ENCODE data around the gene SH3GL3.

Gene SH3GL3

GRCh38 chr15:83471307-83471866, 24.2 kb downstream of the SH3GL3 start:
- no peak for DNase-seq (ENCODE audit: low spot score)
- TF ChIP-seq CTCF (IDR thresholded peaks at IDR 0.05; ENCODE audit: borderline replicate concordance, control extremely low read depth, extremely low read depth, insufficient read depth, missing control alignments), result no peak
- in situ Hi-C loops (cut with MboI; ENCODE audit: low sequenced_read_pairs, unreplicated experiment), result no loop called here

GRCh38 chr15:83472151-83472550, 25.0 kb downstream of the SH3GL3 start:
- DNase-seq (ENCODE audit: low spot score), result no peak
- in situ Hi-C loops (cut with MboI; ENCODE audit: low sequenced_read_pairs, unreplicated experiment), result no loop called here
- TF ChIP-seq CTCF (IDR thresholded peaks at IDR 0.05; ENCODE audit: borderline replicate concordance, control extremely low read depth, extremely low read depth, insufficient read depth, missing control alignments), result no peak

- no peak for TF ChIP-seq CTCF (IDR thresholded peaks at IDR 0.05; ENCODE audit: borderline replicate concordance, control extremely low read depth, extremely low read depth, insufficient read depth, missing control alignments)
- DNase-seq (ENCODE audit: low spot score), result no peak
- in situ Hi-C loops (cut with MboI; ENCODE audit: low sequenced_read_pairs, unreplicated experiment), result no loop called here
Observed at GRCh38 chr15:83472797-83473196, 25.7 kb downstream of the SH3GL3 start.

- no peak for TF ChIP-seq CTCF (IDR thresholded peaks at IDR 0.05; ENCODE audit: borderline replicate concordance, control extremely low read depth, extremely low read depth, insufficient read depth, missing control alignments)
- no peak for DNase-seq (ENCODE audit: low spot score)
- in situ Hi-C loops (cut with MboI; ENCODE audit: low sequenced_read_pairs, unreplicated experiment), result no loop called here
Observed at GRCh38 chr15:83474578-83474977, 27.4 kb downstream of the SH3GL3 start.

- DNase-seq (ENCODE audit: low spot score), result no peak
- in situ Hi-C loops (cut with MboI; ENCODE audit: low sequenced_read_pairs, unreplicated experiment), result no loop called here
- no peak for TF ChIP-seq CTCF (IDR thresholded peaks at IDR 0.05; ENCODE audit: borderline replicate concordance, control extremely low read depth, extremely low read depth, insufficient read depth, missing control alignments)
Observed at GRCh38 chr15:83475551-83475950, 28.4 kb downstream of the SH3GL3 start.

GRCh38 chr15:83476066-83476465, 28.9 kb downstream of the SH3GL3 start:
- TF ChIP-seq CTCF (IDR thresholded peaks at IDR 0.05; ENCODE audit: borderline replicate concordance, control extremely low read depth, extremely low read depth, insufficient read depth, missing control alignments), result no peak
- no peak for DNase-seq (ENCODE audit: low spot score)
- in situ Hi-C loops (cut with MboI; ENCODE audit: low sequenced_read_pairs, unreplicated experiment), result no loop called here

- DNase-seq (ENCODE audit: low spot score), result no peak
- TF ChIP-seq CTCF (IDR thresholded peaks at IDR 0.05; ENCODE audit: borderline replicate concordance, control extremely low read depth, extremely low read depth, insufficient read depth, missing control alignments), result no peak
- in situ Hi-C loops (cut with MboI; ENCODE audit: low sequenced_read_pairs, unreplicated experiment), result no loop called here
Observed at GRCh38 chr15:83476708-83477107, 29.6 kb downstream of the SH3GL3 start.
